AG10803 (cell line): ENCODE measurements around the gene ATL2.

Experiments
- DNase-seq: peaks from one replicate; pipeline ENCODE4 v3.0.0; 2010; ENCODE audit warnings: low read depth
- H3K4me3 ChIP-seq: 2 replicates; pipeline ENCODE4 v1.5.1; 2011; ENCODE audit warnings: mild to moderate bottlenecking, low read length, control low read depth
- TF ChIP-seq, protein P1 (sequence below): conservative IDR thresholded peaks from 2 replicates; pipeline ENCODE4 v1.5.1; 2011; ENCODE audit warnings: mild to moderate bottlenecking, low read length, control low read depth, inconsistent platforms

Gene ATL2

DNA sequence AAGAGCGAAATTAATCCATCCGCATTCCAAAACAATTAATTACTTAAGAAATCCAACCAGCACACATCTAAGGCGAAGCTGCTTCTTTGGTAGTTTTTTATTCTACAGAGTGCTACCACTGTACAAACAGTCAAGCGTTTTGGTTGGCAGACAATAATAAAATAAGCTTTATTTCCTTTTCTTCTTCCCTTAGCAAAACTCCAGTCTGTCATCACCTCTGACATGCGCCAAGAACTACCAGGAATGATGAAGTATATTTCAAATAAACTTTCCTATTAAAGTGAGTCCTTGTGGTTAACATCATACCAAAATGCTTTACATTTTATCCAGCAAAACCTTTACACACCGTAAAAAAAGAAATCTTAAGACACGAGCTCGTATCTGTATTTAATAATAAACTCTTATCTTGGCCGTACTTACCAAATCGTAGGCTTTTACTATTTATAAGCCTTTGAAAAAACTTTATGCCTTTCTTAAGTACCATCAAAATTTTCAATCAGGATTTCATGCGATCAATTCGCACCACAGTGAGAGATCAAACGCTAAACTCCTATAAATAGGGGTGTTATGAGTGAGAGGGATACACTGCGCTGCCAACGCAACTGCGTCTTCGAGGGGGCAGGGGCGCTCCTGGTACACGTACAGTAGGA is 1.3 kb downstream of the ATL2 start:
- TF ChIP-seq, protein P1, sequence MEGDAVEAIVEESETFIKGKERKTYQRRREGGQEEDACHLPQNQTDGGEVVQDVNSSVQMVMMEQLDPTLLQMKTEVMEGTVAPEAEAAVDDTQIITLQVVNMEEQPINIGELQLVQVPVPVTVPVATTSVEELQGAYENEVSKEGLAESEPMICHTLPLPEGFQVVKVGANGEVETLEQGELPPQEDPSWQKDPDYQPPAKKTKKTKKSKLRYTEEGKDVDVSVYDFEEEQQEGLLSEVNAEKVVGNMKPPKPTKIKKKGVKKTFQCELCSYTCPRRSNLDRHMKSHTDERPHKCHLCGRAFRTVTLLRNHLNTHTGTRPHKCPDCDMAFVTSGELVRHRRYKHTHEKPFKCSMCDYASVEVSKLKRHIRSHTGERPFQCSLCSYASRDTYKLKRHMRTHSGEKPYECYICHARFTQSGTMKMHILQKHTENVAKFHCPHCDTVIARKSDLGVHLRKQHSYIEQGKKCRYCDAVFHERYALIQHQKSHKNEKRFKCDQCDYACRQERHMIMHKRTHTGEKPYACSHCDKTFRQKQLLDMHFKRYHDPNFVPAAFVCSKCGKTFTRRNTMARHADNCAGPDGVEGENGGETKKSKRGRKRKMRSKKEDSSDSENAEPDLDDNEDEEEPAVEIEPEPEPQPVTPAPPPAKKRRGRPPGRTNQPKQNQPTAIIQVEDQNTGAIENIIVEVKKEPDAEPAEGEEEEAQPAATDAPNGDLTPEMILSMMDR, result no peak
- DNase-seq, result no peak
- H3K4me3 ChIP-seq, result peak overlapping the region; percentile 90

- TF ChIP-seq, protein P1, result no peak
- no peak for DNase-seq
- H3K4me3 ChIP-seq, result no peak overlapping the region
Observed at GRCh38 chr2:38374984-38375383, 2.1 kb downstream of the ATL2 start.

DNA sequence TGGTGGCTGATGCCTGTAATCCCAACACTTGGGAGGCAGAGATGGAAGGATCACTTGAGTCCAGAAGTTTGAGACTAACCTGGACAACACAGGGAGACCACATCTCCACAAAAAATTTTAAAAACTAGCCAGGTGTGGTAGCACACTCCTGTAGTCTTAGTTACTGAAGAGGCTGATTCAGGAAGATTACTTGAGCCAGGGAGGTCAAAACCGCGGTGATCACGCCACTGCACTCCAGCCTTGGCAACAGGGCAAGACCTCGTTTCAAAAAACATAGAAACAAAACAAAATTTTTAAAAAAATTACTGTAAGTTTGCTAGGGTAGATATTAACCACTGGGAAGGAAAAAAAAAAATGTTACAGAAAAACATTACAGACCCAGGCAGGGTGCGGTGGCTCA is 5.8 kb downstream of the ATL2 start:
- DNase-seq, result no peak
- TF ChIP-seq, protein P1, result no peak
- no peak overlapping the region for H3K4me3 ChIP-seq

DNA sequence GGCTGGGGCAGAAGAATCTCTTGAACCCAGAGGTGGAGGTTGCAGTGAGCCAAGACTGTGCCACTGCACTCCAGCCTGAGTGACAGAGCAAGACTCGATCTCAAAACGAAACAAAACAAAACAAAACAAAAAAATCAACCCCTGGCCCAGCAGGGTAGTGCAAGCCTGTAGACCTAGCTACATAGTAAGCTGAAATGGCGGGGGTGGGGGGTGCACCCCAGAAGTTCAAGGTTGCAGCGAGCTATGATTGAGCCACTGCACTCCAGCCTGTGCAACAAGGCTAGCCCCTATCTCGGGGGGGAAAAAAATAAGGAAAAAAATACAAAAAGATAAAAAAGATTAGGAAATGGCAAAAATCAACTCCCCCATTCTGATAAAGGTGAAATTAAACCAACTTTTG is 6.4 kb downstream of the ATL2 start:
- no peak overlapping the region for H3K4me3 ChIP-seq
- TF ChIP-seq, protein P1, result no peak
- DNase-seq, result no peak

DNA sequence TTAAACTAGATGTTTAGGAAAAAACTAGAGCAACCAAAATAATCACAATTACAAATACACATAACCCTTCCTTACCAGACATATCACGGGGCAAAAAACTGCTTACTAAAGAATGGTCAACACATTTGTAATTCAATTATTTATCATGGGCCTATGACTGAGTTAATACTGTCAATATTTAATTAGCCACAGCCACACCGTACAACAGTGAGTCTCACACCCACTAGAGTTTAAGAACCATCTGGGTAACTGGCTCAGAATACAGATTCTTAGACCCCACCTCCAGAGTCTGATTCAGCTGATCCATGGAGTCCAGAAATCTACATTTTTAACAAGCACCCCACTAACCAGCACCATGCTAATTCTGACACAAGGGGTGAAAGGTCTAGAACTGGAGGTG is 14.8 kb downstream of the ATL2 start:
- no peak overlapping the region for H3K4me3 ChIP-seq
- TF ChIP-seq, protein P1, result no peak
- DNase-seq, result no peak

DNA sequence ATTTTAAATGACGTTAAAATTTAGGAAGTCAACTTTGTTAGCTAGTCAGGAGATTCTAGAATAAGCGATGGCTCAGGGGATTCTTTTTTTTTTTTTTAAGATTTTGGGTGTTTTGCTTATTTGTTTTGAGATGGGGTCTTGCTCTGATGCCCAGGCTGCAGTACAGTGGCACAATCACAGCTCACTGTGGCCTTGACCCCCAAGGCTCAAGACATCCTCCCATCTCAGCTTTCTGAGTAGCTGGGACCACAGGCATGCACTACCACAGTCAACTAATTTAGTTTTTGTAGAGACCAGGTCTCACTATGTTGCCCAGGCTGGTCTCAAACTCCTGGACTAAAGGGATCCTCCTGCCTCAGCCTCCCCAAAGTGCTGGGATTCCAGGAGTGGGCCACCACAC is 16.9 kb downstream of the ATL2 start:
- TF ChIP-seq, protein P1, result no peak
- no peak overlapping the region for H3K4me3 ChIP-seq
- no peak for DNase-seq

- TF ChIP-seq, protein P1, result no peak
- no peak for DNase-seq
- H3K4me3 ChIP-seq, result no peak overlapping the region
Observed at GRCh38 chr2:38353402-38353801, 23.7 kb downstream of the ATL2 start.
